Activated CD8-positive, alpha-beta T cell treated with anti-CD3 and anti-CD28 coated beads for 36 hours (primary cell): ENCODE data around the gene TERF2IP. TPM values are rescaled to one million over a fixed set of nuclear protein-coding genes. Genes with fewer than 3 reads are reported as not detected.

Experiments used
- ATAC-seq: fragments of 200-7000 bp; cut with Tn5 transposase; one replicate; pipeline ENCODE4 v1.10.0; 2021; ENCODE audit warnings: mild to moderate bottlenecking, moderate library complexity
- CTCF ChIA-PET: fragments of 350-600 bp; sonication (Branson Sonifier 250); formaldehyde crosslinking; loops from one replicate; lab custom pipeline; 2021; ENCODE audit warnings: antibody characterized with exemption; lab: Charles Lee
- POLR2A ChIA-PET: fragments of 350-600 bp; sonication (Branson Sonifier 250); formaldehyde crosslinking; loops from one replicate; lab custom pipeline; 2021; ENCODE audit warnings: antibody characterized with exemption; lab: Charles Lee
- DNase-seq: peaks from one replicate; pipeline ENCODE4 v3.0.0-alpha.2; 2020
- H3K27ac Mint-ChIP-seq: one replicate; pipeline ENCODE4 v1.8.0; 2021; ENCODE audit warnings: mild to moderate bottlenecking, mixed read lengths
- H3K27me3 Mint-ChIP-seq: one replicate; pipeline ENCODE4 v1.8.0; 2021; ENCODE audit warnings: mixed read lengths
- H3K36me3 Mint-ChIP-seq: one replicate; pipeline ENCODE4 v1.8.0; 2021; ENCODE audit warnings: low read depth, mixed read lengths
- H3K4me1 Mint-ChIP-seq: one replicate; pipeline ENCODE4 v1.8.0; 2021; ENCODE audit warnings: low read depth, mixed read lengths
- H3K4me3 Mint-ChIP-seq: one replicate; pipeline ENCODE4 v1.8.0; 2021; ENCODE audit warnings: mild to moderate bottlenecking, moderate library complexity, mixed read lengths
- H3K9me3 Mint-ChIP-seq: one replicate; pipeline ENCODE4 v1.8.0; 2021; ENCODE audit warnings: mixed read lengths
- intact Hi-C: fragments of 100-400 bp; cut with micrococcal nuclease; formaldehyde crosslinking; loops from one replicate; pipeline ENCODE4 v1.10.0; 2022
- total RNA-seq, 2 experiments: library from RNA; stranded (reverse); gene quantifications; one replicate each; pipeline ENCODE4 v1.2.3, GENCODE V29; 2021
- TF ChIP-seq, protein P1 (sequence below): fragments of 200-600 bp; IDR thresholded peaks from one replicate; pipeline ENCODE4 v1.8.0; 2022; ENCODE audit warnings: antibody characterized with exemption, mild to moderate bottlenecking

Gene TERF2IP
- total RNA-seq, 2 experiments from 2014 or later, result 66.3 to 68.1 TPM

GRCh38 chr16:75630052-75630451, 17.5 kb upstream of the TERF2IP start:
- ChIA-PET POLR2A (interaction anchor here (0.7 to 9.2 kb wide), 3 partner anchors 13 to 136 kb away, joined by 3 to 67 read pairs (median 44); partner anchors contain the start of genes KARS1 and TERF2IP), CTCF (interaction anchor here (2.5 kb wide), 1 partner anchor 8 kb away, joined by 9 read pairs; the partner anchor contains the start of gene ADAT1)
- H3K4me3 Mint-ChIP-seq, result no peak overlapping the region
- ATAC-seq (no peak), DNase-seq (no peak)
- peak overlapping the region; percentile 20 for H3K27ac Mint-ChIP-seq
- TF ChIP-seq, protein P1, sequence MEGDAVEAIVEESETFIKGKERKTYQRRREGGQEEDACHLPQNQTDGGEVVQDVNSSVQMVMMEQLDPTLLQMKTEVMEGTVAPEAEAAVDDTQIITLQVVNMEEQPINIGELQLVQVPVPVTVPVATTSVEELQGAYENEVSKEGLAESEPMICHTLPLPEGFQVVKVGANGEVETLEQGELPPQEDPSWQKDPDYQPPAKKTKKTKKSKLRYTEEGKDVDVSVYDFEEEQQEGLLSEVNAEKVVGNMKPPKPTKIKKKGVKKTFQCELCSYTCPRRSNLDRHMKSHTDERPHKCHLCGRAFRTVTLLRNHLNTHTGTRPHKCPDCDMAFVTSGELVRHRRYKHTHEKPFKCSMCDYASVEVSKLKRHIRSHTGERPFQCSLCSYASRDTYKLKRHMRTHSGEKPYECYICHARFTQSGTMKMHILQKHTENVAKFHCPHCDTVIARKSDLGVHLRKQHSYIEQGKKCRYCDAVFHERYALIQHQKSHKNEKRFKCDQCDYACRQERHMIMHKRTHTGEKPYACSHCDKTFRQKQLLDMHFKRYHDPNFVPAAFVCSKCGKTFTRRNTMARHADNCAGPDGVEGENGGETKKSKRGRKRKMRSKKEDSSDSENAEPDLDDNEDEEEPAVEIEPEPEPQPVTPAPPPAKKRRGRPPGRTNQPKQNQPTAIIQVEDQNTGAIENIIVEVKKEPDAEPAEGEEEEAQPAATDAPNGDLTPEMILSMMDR, result no peak
- H3K27me3 Mint-ChIP-seq, result no peaks in the 10 kb centered on the region
- peaks cover 74% of the 10 kb centered on the region for H3K36me3 Mint-ChIP-seq
- intact Hi-C loops, result no loop called here
- H3K9me3 Mint-ChIP-seq, result no peaks in the 10 kb centered on the region
- peaks cover 18% of the 10 kb centered on the region for H3K4me1 Mint-ChIP-seq

DNA sequence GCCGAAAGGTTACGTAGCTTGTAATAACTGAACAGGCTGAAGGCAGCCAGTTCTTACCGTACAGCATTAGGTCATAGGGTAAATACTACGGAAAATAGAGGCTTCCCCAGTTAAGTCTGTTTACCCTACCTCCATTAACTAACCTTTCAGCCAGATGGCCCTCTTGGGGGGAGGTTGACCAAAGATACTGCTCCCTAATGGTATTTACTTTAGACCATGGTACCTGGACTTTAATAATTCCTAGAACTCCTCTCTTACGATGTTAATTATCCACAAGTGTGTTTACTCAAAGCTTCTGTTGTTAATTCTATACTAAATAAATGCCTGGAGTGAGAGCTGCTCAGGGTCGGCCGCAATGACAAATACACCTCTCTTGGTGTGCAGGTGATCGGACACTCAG, 14.7 kb upstream of the TERF2IP start:
- TF ChIP-seq, protein P1, result no peak
- Mint-ChIP-seq H3K9me3 (no peaks in the 10 kb centered on the region), H3K27me3 (no peaks in the 10 kb centered on the region), H3K27ac (no peak overlapping the region), H3K4me1 (peaks cover 15% of the 10 kb centered on the region), H3K36me3 (peaks cover 74% of the 10 kb centered on the region), H3K4me3 (no peak overlapping the region)
- no peak for ATAC-seq
- CTCF ChIA-PET, result interaction anchor here (1.1 to 2.6 kb wide), 3 partner anchors 9 to 18 kb away, joined by 3 to 9 read pairs (median 3); partner anchors contain the start of genes KARS1 and TERF2IP
- intact Hi-C loops, result no loop called here
- POLR2A ChIA-PET, result interaction anchor here (5.9 to 9.2 kb wide), 2 partner anchors 10 to 15 kb away, joined by 44 to 67 read pairs; partner anchors contain the start of genes KARS1 and TERF2IP
- no peak for DNase-seq

DNA sequence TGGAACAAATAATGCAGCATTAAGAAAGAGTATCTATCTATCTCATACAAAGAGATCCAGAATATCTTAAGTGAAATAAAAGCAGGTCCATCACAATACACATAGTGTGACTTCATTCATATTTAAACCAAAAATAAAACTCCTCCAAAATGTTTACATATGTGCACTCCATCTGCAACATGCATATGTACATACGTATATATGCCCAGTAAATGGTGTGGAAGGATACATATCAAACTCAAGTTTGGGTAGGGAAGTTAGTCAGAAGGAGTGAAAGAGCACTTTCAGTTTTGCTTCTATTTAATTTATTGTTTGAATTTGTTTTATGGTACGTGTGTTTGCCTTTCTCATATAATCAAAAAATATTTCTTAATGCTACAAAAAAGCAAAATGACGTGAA, 12.5 kb upstream of the TERF2IP start:
- H3K36me3 Mint-ChIP-seq, result peaks cover 67% of the 10 kb centered on the region
- no peak overlapping the region for H3K4me3 Mint-ChIP-seq
- peak overlapping the region; percentile 36 for H3K27ac Mint-ChIP-seq
- H3K9me3 Mint-ChIP-seq, result no peaks in the 10 kb centered on the region
- TF ChIP-seq, protein P1, result no peak
- CTCF ChIA-PET, result interaction anchor here (1.6 kb wide), 1 partner anchor 170 kb away, joined by 5 read pairs; no protein-coding TSS in a partner anchor
- no peaks in the 10 kb centered on the region for H3K27me3 Mint-ChIP-seq
- intact Hi-C loops, result no loop called here
- DNase-seq (no peak), ATAC-seq (no peak)
- POLR2A ChIA-PET, result interaction anchor here (0.7 to 3.8 kb wide), 3 partner anchors 8 to 13 kb away, joined by 3 to 21 read pairs (median 4); partner anchors contain the start of genes KARS1 and TERF2IP
- peaks cover 8% of the 10 kb centered on the region for H3K4me1 Mint-ChIP-seq

- Mint-ChIP-seq H3K4me3 (no peak overlapping the region), H3K9me3 (no peaks in the 10 kb centered on the region), H3K36me3 (peaks cover 77% of the 10 kb centered on the region), H3K27me3 (no peaks in the 10 kb centered on the region), H3K27ac (peak overlapping the region; percentile 70), H3K4me1 (peaks cover 44% of the 10 kb centered on the region)
- ChIA-PET POLR2A (interaction anchor here (6.9 kb wide), 1 partner anchor 11 kb away, joined by 67 read pairs; no protein-coding TSS in a partner anchor), CTCF (no interaction called here)
- ATAC-seq (no peak), DNase-seq (no peak)
- TF ChIP-seq, protein P1, result no peak
- intact Hi-C loops, result no loop called here
Observed at GRCh38 chr16:75640598-75640997, 7.0 kb upstream of the TERF2IP start.
